Measurements from ENCODE around the gene TECTB. TPM values are rescaled to one million over a fixed set of nuclear protein-coding genes. Genes with fewer than 3 reads are reported as not detected.

Gene TECTB
- total RNA-seq, 4 donors from 2014 or later = not detected

DNA sequence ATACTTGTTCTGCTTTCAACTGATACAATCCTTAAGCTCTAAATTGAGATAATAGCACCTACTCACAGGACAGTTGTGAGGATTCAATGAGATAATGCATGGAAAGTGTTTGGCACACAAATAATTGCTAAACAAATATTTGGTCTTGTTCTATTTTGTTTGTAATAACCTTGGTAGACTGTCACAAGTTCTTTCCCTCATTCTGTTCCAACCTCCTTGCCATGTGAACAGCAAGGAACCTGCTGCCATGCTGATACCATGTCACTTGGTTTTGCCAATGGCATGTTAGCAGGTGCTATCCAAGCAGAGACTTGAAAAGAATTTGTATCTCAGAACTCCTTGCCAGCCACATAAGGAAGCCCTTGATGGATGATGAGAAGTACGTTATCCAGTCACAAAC lies 24.8 kb upstream of the TECTB start:
- no peak overlapping the region for H3K27ac ChIP-seq
- DNase-seq = no peak
- H3K4me3 ChIP-seq = no peak overlapping the region
- H3K36me3 ChIP-seq = no peaks in the 10 kb centered on the region
- no peaks in the 10 kb centered on the region for H3K27me3 ChIP-seq
- no peak for TF ChIP-seq POLR2A (IDR thresholded peaks at IDR 0.05)
- TF ChIP-seq, protein P1, sequence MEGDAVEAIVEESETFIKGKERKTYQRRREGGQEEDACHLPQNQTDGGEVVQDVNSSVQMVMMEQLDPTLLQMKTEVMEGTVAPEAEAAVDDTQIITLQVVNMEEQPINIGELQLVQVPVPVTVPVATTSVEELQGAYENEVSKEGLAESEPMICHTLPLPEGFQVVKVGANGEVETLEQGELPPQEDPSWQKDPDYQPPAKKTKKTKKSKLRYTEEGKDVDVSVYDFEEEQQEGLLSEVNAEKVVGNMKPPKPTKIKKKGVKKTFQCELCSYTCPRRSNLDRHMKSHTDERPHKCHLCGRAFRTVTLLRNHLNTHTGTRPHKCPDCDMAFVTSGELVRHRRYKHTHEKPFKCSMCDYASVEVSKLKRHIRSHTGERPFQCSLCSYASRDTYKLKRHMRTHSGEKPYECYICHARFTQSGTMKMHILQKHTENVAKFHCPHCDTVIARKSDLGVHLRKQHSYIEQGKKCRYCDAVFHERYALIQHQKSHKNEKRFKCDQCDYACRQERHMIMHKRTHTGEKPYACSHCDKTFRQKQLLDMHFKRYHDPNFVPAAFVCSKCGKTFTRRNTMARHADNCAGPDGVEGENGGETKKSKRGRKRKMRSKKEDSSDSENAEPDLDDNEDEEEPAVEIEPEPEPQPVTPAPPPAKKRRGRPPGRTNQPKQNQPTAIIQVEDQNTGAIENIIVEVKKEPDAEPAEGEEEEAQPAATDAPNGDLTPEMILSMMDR (IDR thresholded peaks at IDR 0.05 in 4 of 5, conservative IDR thresholded peaks at IDR 0.05 in 1 of 5) = no peak
- intact Hi-C loops (cut with DNase I; ENCODE audit: low total_unique reads) (no loop called here), in situ Hi-C loops (cut with MboI; ENCODE audit: low sequenced_read_pairs in 4 of 4) (no loop called here)
- no peaks in the 10 kb centered on the region for H3K4me1 ChIP-seq
- H3K9me3 ChIP-seq = no peaks in the 10 kb centered on the region
- no peak for ATAC-seq

DNA sequence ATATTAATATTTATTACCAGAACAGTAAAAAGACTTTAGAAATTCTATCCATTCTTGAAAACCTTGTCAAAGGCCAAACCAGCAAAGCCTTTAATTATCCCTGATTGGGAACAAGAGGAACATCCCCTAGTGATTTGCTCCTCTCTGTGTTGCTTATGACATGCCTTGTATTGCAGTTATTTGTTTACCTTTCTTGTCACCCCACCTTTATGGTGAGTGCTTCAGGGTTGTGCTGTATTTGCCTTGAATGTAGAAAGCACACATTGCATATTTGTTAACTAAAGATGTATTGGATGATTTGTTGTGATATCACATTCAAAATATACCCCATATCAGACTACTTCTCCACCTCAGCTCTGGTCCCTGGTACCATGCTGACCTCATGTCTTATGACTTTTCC lies 23.5 kb upstream of the TECTB start:
- Histone ChIP-seq H3K9me3 (no peaks in the 10 kb centered on the region), H3K36me3 (no peaks in the 10 kb centered on the region), H3K4me3 (no peak overlapping the region), H3K27me3 (no peaks in the 10 kb centered on the region), H3K4me1 (no peaks in the 10 kb centered on the region), H3K27ac (no peak overlapping the region)
- in situ Hi-C loops (cut with MboI; ENCODE audit: low sequenced_read_pairs in 4 of 4) = no loop called here
- ATAC-seq (no peak), DNase-seq (no peak)
- intact Hi-C loops (cut with DNase I; ENCODE audit: low total_unique reads) = no loop called here
- TF ChIP-seq, protein P1 (IDR thresholded peaks at IDR 0.05 in 4 of 5, conservative IDR thresholded peaks at IDR 0.05 in 1 of 5) = no peak
- TF ChIP-seq POLR2A (IDR thresholded peaks at IDR 0.05) = no peak

DNA sequence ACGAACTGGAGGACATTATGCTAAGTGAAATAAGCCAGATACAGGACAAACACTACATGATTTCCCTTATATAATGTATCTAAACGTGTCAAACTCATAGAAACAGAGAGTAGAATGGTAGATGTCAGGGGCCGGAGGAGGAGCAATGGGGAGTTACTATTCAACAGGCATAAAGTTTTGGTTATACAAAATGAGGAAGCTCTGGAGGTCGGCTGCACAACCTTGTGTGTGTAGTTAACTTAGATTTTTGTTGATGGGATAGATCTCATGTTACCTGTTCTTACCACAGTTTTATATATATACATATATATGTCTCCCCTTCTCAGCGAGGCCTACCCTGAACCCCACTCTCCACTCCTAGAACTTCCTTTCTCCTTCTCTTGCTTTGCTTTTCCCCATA lies 22.4 kb upstream of the TECTB start:
- Histone ChIP-seq H3K27ac (no peak overlapping the region), H3K4me3 (no peak overlapping the region), H3K36me3 (no peaks in the 10 kb centered on the region), H3K27me3 (no peaks in the 10 kb centered on the region), H3K4me1 (no peaks in the 10 kb centered on the region), H3K9me3 (no peaks in the 10 kb centered on the region)
- intact Hi-C loops (cut with DNase I; ENCODE audit: low total_unique reads) (no loop called here), in situ Hi-C loops (cut with MboI; ENCODE audit: low sequenced_read_pairs in 4 of 4) (no loop called here)
- ATAC-seq = no peak
- DNase-seq = no peak
- TF ChIP-seq, protein P1 (IDR thresholded peaks at IDR 0.05 in 4 of 5, conservative IDR thresholded peaks at IDR 0.05 in 1 of 5) = no peak
- TF ChIP-seq POLR2A (IDR thresholded peaks at IDR 0.05) = no peak

DNA sequence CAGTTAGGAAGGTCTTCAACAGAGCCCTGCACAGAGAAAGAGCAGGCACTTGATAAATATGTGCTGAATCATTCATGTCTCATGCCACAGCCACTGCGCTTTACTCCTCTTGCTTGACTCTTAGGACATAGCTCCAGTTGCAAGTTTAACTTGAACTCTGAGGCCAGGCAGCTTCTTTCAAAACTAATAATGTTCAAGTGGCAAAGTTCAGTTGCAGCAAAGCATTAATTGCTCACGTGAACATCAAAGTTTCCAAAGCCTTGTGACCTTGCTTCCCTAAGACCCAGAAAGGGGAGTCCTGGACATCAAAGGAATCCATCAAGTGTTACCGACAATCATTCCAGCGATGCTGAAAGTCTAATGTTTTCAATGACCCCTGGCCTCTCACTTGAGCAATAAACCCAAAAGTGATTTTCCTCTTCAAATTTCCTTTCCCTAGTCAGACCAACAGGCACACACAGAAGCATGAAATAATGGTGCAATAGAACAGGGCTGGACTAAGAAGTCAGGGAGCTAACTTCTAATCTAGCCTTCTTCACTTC lies 21.8 kb upstream of the TECTB start:
- no peaks in the 10 kb centered on the region for H3K4me1 ChIP-seq
- no peak for TF ChIP-seq POLR2A (IDR thresholded peaks at IDR 0.05)
- TF ChIP-seq, protein P1 (IDR thresholded peaks at IDR 0.05 in 4 of 5, conservative IDR thresholded peaks at IDR 0.05 in 1 of 5) = no peak
- no peaks in the 10 kb centered on the region for H3K27me3 ChIP-seq
- ATAC-seq (no peak), DNase-seq (no peak)
- H3K4me3 ChIP-seq = no peak overlapping the region
- no peak overlapping the region for H3K27ac ChIP-seq
- in situ Hi-C loops (cut with MboI; ENCODE audit: low sequenced_read_pairs in 4 of 4) = no loop called here
- intact Hi-C loops (cut with DNase I; ENCODE audit: low total_unique reads) = no loop called here
- H3K9me3 ChIP-seq = no peaks in the 10 kb centered on the region
- no peaks in the 10 kb centered on the region for H3K36me3 ChIP-seq

DNA sequence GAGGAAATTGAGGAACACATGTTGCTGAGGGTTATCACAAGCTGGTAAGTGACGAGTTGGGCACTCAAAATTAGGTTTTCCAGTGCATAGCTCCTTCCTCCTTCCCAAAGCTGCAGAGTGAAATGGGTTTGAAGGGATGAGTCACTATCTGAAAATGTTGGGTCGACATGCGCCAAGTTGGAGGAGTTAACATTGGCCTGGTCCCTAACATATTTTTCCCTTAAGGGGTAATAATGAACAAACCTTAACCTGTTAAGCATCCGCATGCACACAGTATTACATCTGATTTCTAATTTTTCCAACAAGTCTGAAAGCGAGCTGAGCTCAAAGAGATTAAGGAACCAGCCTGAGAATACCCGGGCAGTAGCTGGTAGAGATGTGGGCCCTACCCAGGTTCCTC lies 20.7 kb upstream of the TECTB start:
- TF ChIP-seq, protein P1 (IDR thresholded peaks at IDR 0.05 in 4 of 5, conservative IDR thresholded peaks at IDR 0.05 in 1 of 5) = no peak
- TF ChIP-seq POLR2A (IDR thresholded peaks at IDR 0.05) = no peak
- Histone ChIP-seq H3K27me3 (no peaks in the 10 kb centered on the region), H3K4me3 (no peak overlapping the region), H3K36me3 (no peaks in the 10 kb centered on the region), H3K4me1 (no peaks in the 10 kb centered on the region), H3K27ac (no peak overlapping the region), H3K9me3 (no peaks in the 10 kb centered on the region)
- ATAC-seq (no peak), DNase-seq (no peak)
- in situ Hi-C loops (cut with MboI; ENCODE audit: low sequenced_read_pairs in 4 of 4) (no loop called here), intact Hi-C loops (cut with DNase I; ENCODE audit: low total_unique reads) (no loop called here)
